Activated CD4-positive, alpha-beta memory T cell treated with anti-CD3 and anti-CD28 coated beads for 36 hours (primary cell): ENCODE results near the gene RNGTT. TPM values are rescaled to one million over a fixed set of nuclear protein-coding genes. Genes with fewer than 3 reads are reported as not detected.

Experiments
- CTCF ChIA-PET: fragments of 350-600 bp; sonication (Branson Sonifier 250); formaldehyde crosslinking; loops from one replicate; lab custom pipeline; 2021; ENCODE audit warnings: antibody characterized with exemption, inconsistent platforms; lab: Charles Lee
- POLR2A ChIA-PET: fragments of 350-600 bp; sonication (Branson Sonifier 250); formaldehyde crosslinking; loops from one replicate; lab custom pipeline; 2021; ENCODE audit warnings: antibody characterized with exemption; lab: Charles Lee
- DNase-seq: peaks from one replicate; pipeline ENCODE4 v3.0.0-alpha.2; 2020
- H3K27ac Mint-ChIP-seq: one replicate; pipeline ENCODE4 v1.8.0; 2021; ENCODE audit warnings: mixed read lengths
- H3K27me3 Mint-ChIP-seq: one replicate; pipeline ENCODE4 v1.8.0; 2021; ENCODE audit warnings: mixed read lengths
- H3K36me3 Mint-ChIP-seq: one replicate; pipeline ENCODE4 v1.8.0; 2021; ENCODE audit warnings: mixed read lengths
- H3K4me1 Mint-ChIP-seq: one replicate; pipeline ENCODE4 v1.8.0; 2021; ENCODE audit warnings: low read depth, mixed read lengths
- H3K4me3 Mint-ChIP-seq: one replicate; pipeline ENCODE4 v1.8.0; 2021; ENCODE audit warnings: mild to moderate bottlenecking, mixed read lengths
- H3K9me3 Mint-ChIP-seq: one replicate; pipeline ENCODE4 v1.8.0; 2021; ENCODE audit warnings: mixed read lengths
- intact Hi-C: fragments of 100-400 bp; cut with micrococcal nuclease; formaldehyde crosslinking; loops from one replicate; pipeline ENCODE4 v1.15.1; 2023
- total RNA-seq, 2 experiments: library from RNA; stranded (reverse); gene quantifications; one replicate each; pipeline ENCODE4 v1.2.3, GENCODE V29; 2021

The RNGTT gene
- total RNA-seq, 2 experiments from 2014 or later: 21.3 to 22.0 TPM

- POLR2A ChIA-PET: no interaction called here
- intact Hi-C loops: loop anchor here (10.0 kb wide), 1 partner anchor 209 kb away; no protein-coding TSS in a partner anchor
- Mint-ChIP-seq H3K27ac (no peak overlapping the region), H3K36me3 (peaks cover 41% of the 10 kb centered on the region), H3K9me3 (peaks cover 27% of the 10 kb centered on the region), H3K4me1 (peaks cover 2% of the 10 kb centered on the region), H3K27me3 (no peaks in the 10 kb centered on the region), H3K4me3 (no peak overlapping the region)
- DNase-seq: no peak
- CTCF ChIA-PET: no interaction called here
These were observed 307.8 kb downstream of the RNGTT start for GRCh38 chr6:88655586-88655985.

DNA sequence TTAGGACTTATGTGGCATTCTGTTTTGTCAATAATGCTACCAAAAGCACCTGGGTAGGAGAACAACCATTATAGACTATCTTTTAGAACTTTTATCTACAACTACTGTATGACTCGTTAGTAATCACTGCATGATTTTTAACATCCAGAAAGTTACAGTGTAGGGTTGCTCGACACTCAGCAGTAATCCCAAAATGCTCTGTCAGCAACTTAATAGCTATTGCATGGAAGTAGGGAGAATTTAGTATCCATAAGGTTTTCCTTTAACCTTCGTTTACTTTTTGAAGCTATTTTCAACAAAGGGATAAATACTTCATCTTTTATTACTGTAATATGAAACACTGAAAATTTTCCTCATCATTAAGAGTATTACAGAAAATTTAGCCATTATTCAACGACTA is 309.5 kb downstream of the RNGTT start:
- H3K27me3 Mint-ChIP-seq: no peaks in the 10 kb centered on the region
- intact Hi-C loops: loop anchor here (10.0 kb wide), 1 partner anchor 211 kb away; no protein-coding TSS in a partner anchor
- POLR2A ChIA-PET: no interaction called here
- H3K4me3 Mint-ChIP-seq: no peak overlapping the region
- no peak for DNase-seq
- no peak overlapping the region for H3K27ac Mint-ChIP-seq
- H3K36me3 Mint-ChIP-seq: peaks cover 34% of the 10 kb centered on the region
- H3K9me3 Mint-ChIP-seq: peaks cover 11% of the 10 kb centered on the region
- CTCF ChIA-PET: interaction anchor here (1.0 kb wide), 1 partner anchor 127 kb away, joined by 3 read pairs; no protein-coding TSS in a partner anchor
- peaks cover 9% of the 10 kb centered on the region for H3K4me1 Mint-ChIP-seq

GRCh38 chr6:88651400-88651799 is 312.0 kb downstream of the RNGTT start:
- no peaks in the 10 kb centered on the region for H3K27me3 Mint-ChIP-seq

DNA sequence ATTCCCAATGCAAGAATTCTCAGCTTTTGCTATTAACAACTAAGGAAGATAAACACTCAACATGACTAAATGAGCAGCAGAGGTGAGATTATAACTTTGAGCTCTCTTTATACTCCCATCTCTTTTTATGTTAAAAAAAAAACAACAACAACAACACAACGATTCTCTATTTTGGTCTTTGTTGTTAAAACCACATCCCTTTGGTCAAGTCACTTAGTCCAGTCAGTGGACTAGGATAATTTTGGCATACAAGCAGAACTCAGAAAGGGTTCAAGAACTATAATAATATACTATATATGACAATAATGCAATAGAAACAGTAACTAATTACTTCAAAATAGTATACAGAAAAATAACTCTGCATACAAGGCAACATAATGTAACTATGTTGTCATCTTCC is 312.4 kb downstream of the RNGTT start:
- DNase-seq: no peak
- H3K4me3 Mint-ChIP-seq: no peak overlapping the region
- no peak overlapping the region for H3K27ac Mint-ChIP-seq
- POLR2A ChIA-PET: no interaction called here
- CTCF ChIA-PET: no interaction called here
- peaks cover 20% of the 10 kb centered on the region for H3K36me3 Mint-ChIP-seq
- no peaks in the 10 kb centered on the region for H3K27me3 Mint-ChIP-seq
- intact Hi-C loops: loop anchor here (10.0 kb wide), 1 partner anchor 214 kb away; no protein-coding TSS in a partner anchor
- H3K9me3 Mint-ChIP-seq: peaks cover 3% of the 10 kb centered on the region
- peaks cover 9% of the 10 kb centered on the region for H3K4me1 Mint-ChIP-seq

More at GRCh38 chr6:88651400-88651799, 312.0 kb downstream of the RNGTT start:
- Mint-ChIP-seq H3K9me3 (peaks cover 3% of the 10 kb centered on the region), H3K36me3 (peaks cover 21% of the 10 kb centered on the region), H3K4me3 (no peak overlapping the region), H3K27ac (no peak overlapping the region), H3K4me1 (peaks cover 9% of the 10 kb centered on the region)
- intact Hi-C loops: loop anchor here (10.0 kb wide), 1 partner anchor 213 kb away; no protein-coding TSS in a partner anchor
- POLR2A ChIA-PET: no interaction called here
- CTCF ChIA-PET: no interaction called here
- no peak for DNase-seq

- Mint-ChIP-seq H3K27me3 (no peaks in the 10 kb centered on the region), H3K9me3 (peaks cover 3% of the 10 kb centered on the region)
- intact Hi-C loops: loop anchor here (10.0 kb wide), 1 partner anchor 215 kb away; no protein-coding TSS in a partner anchor
These were observed 313.3 kb downstream of the RNGTT start for GRCh38 chr6:88650029-88650619.

GRCh38 chr6:88641178-88641903 is 322.1 kb downstream of the RNGTT start:
- Mint-ChIP-seq H3K9me3 (no peaks in the 10 kb centered on the region), H3K36me3 (no peaks in the 10 kb centered on the region), H3K27me3 (no peaks in the 10 kb centered on the region), H3K4me1 (peaks cover 8% of the 10 kb centered on the region), H3K27ac (no peak overlapping the region), H3K4me3 (no peak overlapping the region)
- intact Hi-C loops: no loop called here
- no peak for DNase-seq
- ChIA-PET POLR2A (no interaction called here), CTCF (interaction anchor here (0.6 kb wide), 1 partner anchor 10 kb away, joined by 3 read pairs; no protein-coding TSS in a partner anchor)

More at GRCh38 chr6:88650029-88650619, 313.3 kb downstream of the RNGTT start:
- H3K27ac Mint-ChIP-seq: no peak overlapping the region
- H3K4me1 Mint-ChIP-seq: peaks cover 7% of the 10 kb centered on the region
- no peak overlapping the region for H3K4me3 Mint-ChIP-seq
- ChIA-PET POLR2A (no interaction called here), CTCF (interaction anchor here (0.8 kb wide), 1 partner anchor 10 kb away, joined by 3 read pairs; no protein-coding TSS in a partner anchor)
- no peak for DNase-seq
- H3K36me3 Mint-ChIP-seq: peaks cover 20% of the 10 kb centered on the region

GRCh38 chr6:88637761-88638545 is 325.5 kb downstream of the RNGTT start:
- ChIA-PET POLR2A (no interaction called here), CTCF (no interaction called here)
- intact Hi-C loops: no loop called here

GRCh38 chr6:88636871-88637270 is 326.5 kb downstream of the RNGTT start:
- Mint-ChIP-seq H3K27ac (no peak overlapping the region), H3K4me3 (no peak overlapping the region), H3K9me3 (no peaks in the 10 kb centered on the region), H3K36me3 (peaks cover 2% of the 10 kb centered on the region), H3K4me1 (peaks cover 6% of the 10 kb centered on the region), H3K27me3 (no peaks in the 10 kb centered on the region)
- CTCF ChIA-PET: no interaction called here
- intact Hi-C loops: no loop called here
- POLR2A ChIA-PET: no interaction called here
- DNase-seq: no peak

More at GRCh38 chr6:88637761-88638545, 325.5 kb downstream of the RNGTT start:
- Mint-ChIP-seq H3K4me3 (no peak overlapping the region), H3K9me3 (no peaks in the 10 kb centered on the region), H3K27me3 (no peaks in the 10 kb centered on the region), H3K4me1 (peaks cover 8% of the 10 kb centered on the region), H3K27ac (no peak overlapping the region), H3K36me3 (peaks cover 2% of the 10 kb centered on the region)
- no peak for DNase-seq

- Mint-ChIP-seq H3K4me3 (no peak overlapping the region), H3K4me1 (no peaks in the 10 kb centered on the region), H3K36me3 (peaks cover 2% of the 10 kb centered on the region), H3K9me3 (no peaks in the 10 kb centered on the region), H3K27ac (no peak overlapping the region), H3K27me3 (no peaks in the 10 kb centered on the region)
- CTCF ChIA-PET: no interaction called here
- no peak for DNase-seq
- POLR2A ChIA-PET: no interaction called here
- intact Hi-C loops: no loop called here
These were observed 329.6 kb downstream of the RNGTT start for GRCh38 chr6:88633782-88634181.

- peaks cover 2% of the 10 kb centered on the region for H3K36me3 Mint-ChIP-seq
- ChIA-PET CTCF (no interaction called here), POLR2A (no interaction called here)
- H3K4me3 Mint-ChIP-seq: no peak overlapping the region
- H3K4me1 Mint-ChIP-seq: no peaks in the 10 kb centered on the region
- no peak overlapping the region for H3K27ac Mint-ChIP-seq
- no peaks in the 10 kb centered on the region for H3K27me3 Mint-ChIP-seq
- no peak for DNase-seq
- H3K9me3 Mint-ChIP-seq: no peaks in the 10 kb centered on the region
- intact Hi-C loops: no loop called here
These were observed 331.6 kb downstream of the RNGTT start for GRCh38 chr6:88631830-88632229.

DNA sequence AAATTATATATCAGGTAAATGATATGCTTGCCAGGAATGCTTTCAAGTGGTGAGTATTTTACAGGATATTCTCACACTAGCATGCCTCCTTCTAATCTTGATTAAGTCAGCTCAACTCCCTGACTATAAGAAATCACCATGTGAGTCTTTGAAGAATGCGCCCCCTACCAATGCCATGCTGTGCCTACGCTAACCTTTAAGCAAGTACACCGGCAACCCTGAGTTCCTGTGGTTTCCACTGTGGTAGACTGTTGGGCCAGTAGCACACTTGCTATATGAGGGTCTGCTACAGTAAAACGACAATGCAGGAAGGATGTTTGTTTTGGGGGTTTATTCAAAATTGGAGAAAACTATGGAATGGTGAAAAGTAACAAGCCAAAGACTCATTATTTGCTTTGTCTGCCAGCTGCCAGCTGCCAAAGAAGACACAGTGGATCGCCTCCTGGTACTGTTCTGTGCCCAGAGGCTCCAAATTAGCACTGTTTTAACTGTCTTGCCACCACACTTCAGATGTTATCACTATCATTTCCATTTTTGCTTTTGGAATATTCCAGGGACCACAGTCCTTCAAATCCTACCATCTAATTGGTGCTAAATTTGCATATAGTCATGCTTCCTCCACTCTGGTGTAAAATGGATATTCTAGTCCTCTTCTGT is 333.5 kb downstream of the RNGTT start:
- H3K27ac Mint-ChIP-seq: no peak overlapping the region

More for the DNA sequence above, 333.5 kb downstream of the RNGTT start:
- Mint-ChIP-seq H3K4me1 (no peaks in the 10 kb centered on the region), H3K36me3 (peaks cover 2% of the 10 kb centered on the region), H3K9me3 (no peaks in the 10 kb centered on the region), H3K4me3 (no peak overlapping the region), H3K27me3 (no peaks in the 10 kb centered on the region)
- POLR2A ChIA-PET: interaction anchor here (0.7 kb wide), 1 partner anchor 23 kb away, joined by 4 read pairs; no protein-coding TSS in a partner anchor
- no peak for DNase-seq
- intact Hi-C loops: no loop called here
- CTCF ChIA-PET: no interaction called here
